Psoas muscle (tissue), 8 donors: ENCODE results near the gene C5orf63. TPM values are rescaled to one million over a fixed set of nuclear protein-coding genes. Genes with fewer than 3 reads are reported as not detected.

Experiments
- ATAC-seq, 4 donors: fragments of 200-7000 bp; cut with Tn5 transposase; one replicate each; pipeline ENCODE4 v1.9.1; 2020; ENCODE audit warnings: moderate library complexity in 3 of 4, mild to moderate bottlenecking in 2 of 4
- DNase-seq, 2 donors: peaks; one replicate each; pipeline ENCODE4 v3.0.0-alpha.2; 2020
- H3K27ac ChIP-seq: fragments of 200-600 bp; one replicate; pipeline ENCODE4 v1.8.0; 2022
- H3K27me3 ChIP-seq, 3 donors: fragments of 200-600 bp in 1 of 3; one replicate each; pipeline versions ENCODE4 v1.6.1 to v1.8.0; 2013 to 2022; ENCODE audit warnings: low read length in 2 of 3, mild to moderate bottlenecking in 2 of 3, moderate library complexity in 1 of 3; ENCODE audit not compliant: insufficient read depth in 3 of 3
- H3K36me3 ChIP-seq, 2 donors: fragments of 200-600 bp in 1 of 2; one replicate each; pipeline versions ENCODE4 v1.6.1 to v1.8.0; 2013 to 2022; ENCODE audit warnings: low read depth in 1 of 2, mild to moderate bottlenecking in 1 of 2, moderate library complexity in 1 of 2; ENCODE audit not compliant: insufficient read depth in 1 of 2
- H3K4me1 ChIP-seq: fragments of 200-600 bp; one replicate; pipeline ENCODE4 v1.8.0; 2022
- H3K4me3 ChIP-seq: fragments of 200-600 bp; one replicate; pipeline ENCODE4 v1.8.0; 2022; ENCODE audit warnings: mild to moderate bottlenecking
- H3K9me3 ChIP-seq: fragments of 200-600 bp; one replicate; pipeline ENCODE4 v1.8.0; 2022
- WGBS, 3 donors: extraction: QIAGEN DNeasy Blood & Tissue Kit; methylation state at CpG; one replicate each; pipeline versions ENCODE4 v1.1.6 to v1.1.7; 2013; 5-methylcytosine and 5-hydroxymethylcytosine counted together
- intact Hi-C, 2 donors: fragments of 100-400 bp; cut with DNase I; formaldehyde crosslinking; loops; one replicate each; pipeline versions ENCODE4 v1.11.0 to v1.14.2; 2022
- polyA plus RNA-seq, 3 donors: library from polyadenylated mRNA; stranded (reverse); fragments of 200-250 nt; gene quantifications; one replicate each; pipeline ENCODE4 v1.2.3, GENCODE V29; 2013
- total RNA-seq, 4 donors: library from RNA; stranded (reverse); fragmentation: NEBNext Ultra II Directional in 2 of 4; extraction: Animal tissue kit (Norgen Biotek cat#: 25700) in 2 of 4; gene quantifications; one replicate each; pipeline versions ENCODE4 v1.2.1 to v1.2.4, GENCODE V29; 2021 to 2023
- TF ChIP-seq, protein P1 (sequence below): fragments of 200-600 bp; IDR thresholded peaks from one replicate; pipeline ENCODE4 v1.8.0; 2022; ENCODE audit warnings: antibody characterized with exemption
- donor health status: healthy with polysubstance abuse.
- donor health status: DM: no; HTN: no; CAD: no; lungs with moderate emphysema.
- donor health status: Bipolar disorder and iron deficiency.
- donor health status: healthy.
- donor health status: DM: yes; HTN: yes; CAD: no.
- donor health status: DM: no; HTN: no; CAD: no.
- donor health status: DM: no; HTN: no; CAD: no.
- donor health status: DM: yes; HTN: yes; CAD: no.

Gene C5orf63
- total and polyA plus RNA-seq, 7 donors = 2.4 to 7.6 (median 6.4) TPM

DNA sequence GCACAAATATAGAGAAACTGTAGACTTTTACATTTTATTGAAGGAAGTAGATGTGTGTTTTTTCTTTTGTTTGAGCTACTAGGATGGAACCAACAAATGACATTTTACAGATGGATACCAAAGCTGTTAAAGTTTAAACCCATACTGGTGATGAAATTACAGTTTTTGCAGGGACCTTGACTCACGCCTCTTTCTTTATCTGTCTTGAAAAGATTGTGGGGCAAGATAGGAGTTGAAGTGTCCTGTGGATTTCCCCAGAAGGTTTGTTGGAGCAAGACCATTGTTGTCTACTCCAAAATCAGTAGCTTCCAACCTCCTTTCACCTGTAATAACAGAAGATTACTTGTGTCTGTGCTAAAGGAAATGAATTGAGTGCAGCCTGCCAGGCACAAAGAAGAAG lies 4.1 kb upstream of the C5orf63 start:
- Histone ChIP-seq H3K4me3 (no peak overlapping the region), H3K27ac (no peak overlapping the region), H3K4me1 (no peaks in the 10 kb centered on the region), H3K36me3 (no peaks in the 10 kb centered on the region), H3K27me3 (no peaks in the 10 kb centered on the region), H3K9me3 (no peaks in the 10 kb centered on the region)
- 88 to 100% (median 94%) methylated on average over 1 of the region's 1 CpG for WGBS, 3 donors
- TF ChIP-seq, protein P1, sequence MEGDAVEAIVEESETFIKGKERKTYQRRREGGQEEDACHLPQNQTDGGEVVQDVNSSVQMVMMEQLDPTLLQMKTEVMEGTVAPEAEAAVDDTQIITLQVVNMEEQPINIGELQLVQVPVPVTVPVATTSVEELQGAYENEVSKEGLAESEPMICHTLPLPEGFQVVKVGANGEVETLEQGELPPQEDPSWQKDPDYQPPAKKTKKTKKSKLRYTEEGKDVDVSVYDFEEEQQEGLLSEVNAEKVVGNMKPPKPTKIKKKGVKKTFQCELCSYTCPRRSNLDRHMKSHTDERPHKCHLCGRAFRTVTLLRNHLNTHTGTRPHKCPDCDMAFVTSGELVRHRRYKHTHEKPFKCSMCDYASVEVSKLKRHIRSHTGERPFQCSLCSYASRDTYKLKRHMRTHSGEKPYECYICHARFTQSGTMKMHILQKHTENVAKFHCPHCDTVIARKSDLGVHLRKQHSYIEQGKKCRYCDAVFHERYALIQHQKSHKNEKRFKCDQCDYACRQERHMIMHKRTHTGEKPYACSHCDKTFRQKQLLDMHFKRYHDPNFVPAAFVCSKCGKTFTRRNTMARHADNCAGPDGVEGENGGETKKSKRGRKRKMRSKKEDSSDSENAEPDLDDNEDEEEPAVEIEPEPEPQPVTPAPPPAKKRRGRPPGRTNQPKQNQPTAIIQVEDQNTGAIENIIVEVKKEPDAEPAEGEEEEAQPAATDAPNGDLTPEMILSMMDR = no peak
- intact Hi-C loops = no loop called here
- ATAC-seq (no peak), DNase-seq (no peak)

DNA sequence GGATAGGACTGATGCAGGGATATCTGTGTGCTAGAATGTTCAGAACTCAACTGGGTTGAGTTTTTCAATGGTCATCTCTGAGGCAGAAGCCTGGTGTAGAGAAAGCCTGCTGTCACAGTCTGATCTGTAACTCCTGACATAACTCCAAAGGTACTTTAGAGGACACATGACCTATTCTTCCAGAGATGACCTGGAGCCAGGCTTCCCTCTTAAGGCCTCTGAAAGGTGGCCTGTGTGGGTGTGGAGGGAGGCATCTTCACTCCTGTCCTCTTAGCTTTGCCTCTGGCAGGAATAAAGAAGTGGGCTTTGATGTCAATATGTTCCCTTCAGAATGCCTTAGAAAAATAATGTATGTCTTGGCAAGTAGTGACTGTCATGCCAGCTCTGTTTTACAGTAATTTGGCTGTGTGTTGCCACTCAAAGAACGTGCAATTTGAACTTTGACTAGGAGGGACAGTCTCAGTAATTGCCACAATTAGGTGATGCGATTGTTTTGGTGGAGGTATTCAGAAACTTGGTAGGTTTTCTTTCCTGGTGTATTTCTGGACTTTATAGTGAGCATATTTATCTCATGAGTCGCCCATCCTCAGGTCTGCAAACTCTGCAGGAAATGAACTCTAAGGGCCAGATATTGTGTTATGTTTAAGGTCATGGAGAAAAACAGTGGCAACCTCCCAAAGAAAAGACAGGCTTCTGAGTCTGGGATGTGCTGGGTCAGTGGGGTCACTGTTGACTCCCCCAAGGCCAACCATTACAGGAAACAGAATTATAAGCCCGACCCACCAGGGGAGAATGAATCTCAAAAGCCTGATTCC lies 3.2 kb upstream of the C5orf63 start:
- no peaks in the 10 kb centered on the region for H3K9me3 ChIP-seq
- no peaks in the 10 kb centered on the region for H3K4me1 ChIP-seq
- intact Hi-C loops = no loop called here
- ATAC-seq (no peak), DNase-seq (no peak)
- WGBS, 3 donors = 47 to 63% (median 50%) methylated on average over 4 of the region's 4 CpGs
- H3K27me3 ChIP-seq = no peaks in the 10 kb centered on the region
- no peak overlapping the region for H3K27ac ChIP-seq
- no peak overlapping the region for H3K4me3 ChIP-seq
- peaks cover 0 to under 1% of the 10 kb centered on the region in 2 donors for H3K36me3 ChIP-seq
- TF ChIP-seq, protein P1 = no peak

DNA sequence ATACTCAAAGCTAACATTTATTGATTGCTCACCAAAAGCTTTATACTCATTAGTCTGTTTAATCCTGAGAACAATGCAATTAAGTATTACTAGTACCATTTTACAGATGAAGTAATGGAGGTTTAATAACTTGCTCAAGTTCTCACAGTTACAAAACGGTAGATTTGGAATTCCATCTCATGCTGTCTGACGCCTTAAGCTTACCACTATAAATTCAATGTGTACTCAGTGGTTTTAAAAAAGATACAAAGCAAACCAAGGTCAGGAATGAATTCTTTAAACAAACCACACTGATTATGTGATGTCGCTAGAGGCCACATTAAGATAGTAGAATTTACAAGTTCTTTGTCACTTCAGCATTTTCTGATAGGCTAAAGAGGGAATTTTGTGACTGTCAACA lies 1.2 kb upstream of the C5orf63 start:
- intact Hi-C loops = loop anchor here in 1 of 2 donors (5.0 kb wide), 1 partner anchor 42 kb away; the partner anchor contains the start of gene MARCHF3
- H3K4me3 ChIP-seq = no peak overlapping the region
- no peaks in the 10 kb centered on the region for H3K27me3 ChIP-seq
- TF ChIP-seq, protein P1 = no peak
- DNase-seq (no peak), ATAC-seq (no peak)
- H3K27ac ChIP-seq = no peak overlapping the region
- peaks cover 0 to 13% of the 10 kb centered on the region in 2 donors for H3K36me3 ChIP-seq
- no peaks in the 10 kb centered on the region for H3K9me3 ChIP-seq
- WGBS, 3 donors = 93 to 96% (median 93%) methylated on average over 3 of the region's 3 CpGs
- no peaks in the 10 kb centered on the region for H3K4me1 ChIP-seq

DNA sequence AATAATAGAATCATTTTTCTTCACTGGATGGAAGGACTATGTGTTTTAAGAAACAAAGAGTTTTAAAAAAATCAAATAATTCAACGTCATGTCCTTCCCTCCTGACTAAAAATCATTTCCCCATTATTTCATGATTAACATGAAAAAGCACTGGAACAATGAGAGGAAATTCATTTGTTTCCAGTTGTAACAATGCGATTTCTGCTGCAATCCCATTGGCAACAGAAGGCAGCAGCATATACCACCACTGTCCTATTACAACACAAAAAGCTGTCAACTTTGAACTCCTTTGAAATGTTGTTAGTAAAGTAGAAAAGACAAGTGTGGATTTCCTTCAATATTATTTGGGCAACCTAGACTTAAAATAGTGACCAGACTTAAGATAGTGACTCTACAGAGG lies 3.1 kb downstream of the C5orf63 start:
- intact Hi-C loops = loop anchor here in 1 of 2 donors (5.0 kb wide), 1 partner anchor 38 kb away; the partner anchor contains the start of gene MARCHF3
- no peaks in the 10 kb centered on the region for H3K4me1 ChIP-seq
- no peaks in the 10 kb centered on the region for H3K9me3 ChIP-seq
- H3K4me3 ChIP-seq = no peak overlapping the region
- TF ChIP-seq, protein P1 = no peak
- no peaks in the 10 kb centered on the region for H3K27me3 ChIP-seq
- DNase-seq (no peak), ATAC-seq (no peak)
- H3K36me3 ChIP-seq = peaks cover 0 to 24% of the 10 kb centered on the region in 2 donors
- H3K27ac ChIP-seq = no peak overlapping the region
- WGBS, 3 donors = 69 to 81% (median 78%) methylated on average over 2 of the region's 2 CpGs
